DLD1 (cell line): ENCODE measurements around the gene COG8.

ENCODE experiments used
- in situ Hi-C: cut with HindIII; loops from 2 replicates; pipeline ENCODE4 v1.10.0; 2017; ENCODE audit warnings: low sequenced_read_pairs

The COG8 gene

DNA sequence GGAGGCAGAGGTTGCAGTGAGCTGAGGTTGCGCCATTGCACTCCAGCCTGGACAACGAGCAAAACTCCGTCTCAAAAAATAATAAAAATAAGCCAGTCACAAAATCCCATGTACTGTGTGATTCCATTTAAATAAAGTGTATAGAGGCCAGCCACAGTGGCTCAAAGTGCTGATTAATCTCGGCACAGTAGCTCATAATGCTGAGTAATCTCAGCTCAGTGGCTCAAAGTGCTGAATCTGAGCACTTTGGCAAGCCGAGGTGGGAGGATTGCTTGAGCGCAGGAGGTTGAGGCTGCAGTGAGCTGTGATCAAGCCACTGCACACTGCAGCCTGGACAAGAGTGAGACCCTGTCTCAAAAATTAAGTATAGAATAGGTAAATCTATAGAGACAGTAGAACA, 7.3 kb upstream of the COG8 start:
- in situ Hi-C loops = no loop called here

DNA sequence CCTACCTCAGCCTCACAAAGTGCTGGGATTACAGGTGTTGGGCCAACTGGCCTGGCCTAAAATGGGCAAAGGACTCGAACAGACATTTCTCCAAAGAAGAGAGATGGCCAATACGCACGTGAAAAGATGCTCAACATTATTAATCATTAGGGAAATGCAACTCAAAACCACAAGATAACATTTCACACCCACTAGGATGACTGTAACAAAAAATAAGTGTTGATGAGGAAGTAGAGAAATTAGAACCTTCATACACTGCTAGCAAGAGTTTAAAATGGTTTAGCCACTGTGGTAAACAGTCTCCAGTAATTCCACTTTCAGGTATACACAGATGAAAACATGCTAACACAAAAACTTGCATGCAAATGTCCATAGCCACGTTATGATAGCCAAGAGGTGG, 6.6 kb upstream of the COG8 start:
- in situ Hi-C loops = no loop called here

DNA sequence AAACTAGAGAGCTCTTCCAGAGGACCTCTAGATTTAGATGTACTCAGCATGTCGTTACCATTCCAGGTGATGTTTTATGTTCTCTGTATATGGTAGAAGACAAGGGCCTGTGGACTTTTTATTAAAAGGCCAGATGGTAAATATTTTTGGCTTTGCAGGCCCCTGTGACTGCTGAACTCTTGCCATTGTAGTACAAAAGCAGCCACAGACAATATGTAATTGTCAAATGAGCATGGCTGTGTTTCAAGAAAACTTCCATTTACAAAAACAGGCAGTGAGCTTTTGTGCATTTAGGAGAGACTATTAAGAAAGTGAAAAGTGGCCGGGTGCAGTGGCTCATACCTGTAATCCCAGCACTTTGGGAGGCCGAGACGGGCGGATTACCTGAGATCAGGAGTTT, 4.8 kb upstream of the COG8 start:
- in situ Hi-C loops = no loop called here

DNA sequence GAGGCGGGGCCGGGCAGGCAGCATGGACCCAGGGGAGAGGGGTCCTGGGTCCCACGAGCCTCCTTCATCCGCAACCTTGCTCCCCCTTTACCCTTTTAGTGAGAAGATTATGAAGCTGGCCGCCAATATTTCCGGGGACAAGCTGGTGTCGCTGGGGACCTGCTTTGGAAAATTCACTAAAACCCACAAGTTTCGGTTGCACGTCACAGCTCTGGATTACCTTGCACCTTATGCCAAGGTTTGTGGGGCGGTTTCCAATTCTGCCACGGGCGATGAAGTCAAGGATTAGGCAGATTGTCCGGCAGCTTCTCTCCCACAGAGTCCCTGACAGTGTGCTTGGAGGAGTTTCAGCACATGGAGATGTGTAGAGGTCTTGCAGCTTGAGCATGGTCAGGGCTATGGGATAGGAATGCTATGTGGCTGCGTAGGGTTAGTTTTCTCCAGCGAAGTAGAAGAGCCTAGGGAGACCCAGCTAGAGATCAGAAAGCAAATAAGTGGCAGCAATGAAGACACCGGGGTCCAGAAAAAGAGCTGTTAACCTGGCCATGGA, 806 bp upstream of the COG8 start:
- in situ Hi-C loops = no loop called here

DNA sequence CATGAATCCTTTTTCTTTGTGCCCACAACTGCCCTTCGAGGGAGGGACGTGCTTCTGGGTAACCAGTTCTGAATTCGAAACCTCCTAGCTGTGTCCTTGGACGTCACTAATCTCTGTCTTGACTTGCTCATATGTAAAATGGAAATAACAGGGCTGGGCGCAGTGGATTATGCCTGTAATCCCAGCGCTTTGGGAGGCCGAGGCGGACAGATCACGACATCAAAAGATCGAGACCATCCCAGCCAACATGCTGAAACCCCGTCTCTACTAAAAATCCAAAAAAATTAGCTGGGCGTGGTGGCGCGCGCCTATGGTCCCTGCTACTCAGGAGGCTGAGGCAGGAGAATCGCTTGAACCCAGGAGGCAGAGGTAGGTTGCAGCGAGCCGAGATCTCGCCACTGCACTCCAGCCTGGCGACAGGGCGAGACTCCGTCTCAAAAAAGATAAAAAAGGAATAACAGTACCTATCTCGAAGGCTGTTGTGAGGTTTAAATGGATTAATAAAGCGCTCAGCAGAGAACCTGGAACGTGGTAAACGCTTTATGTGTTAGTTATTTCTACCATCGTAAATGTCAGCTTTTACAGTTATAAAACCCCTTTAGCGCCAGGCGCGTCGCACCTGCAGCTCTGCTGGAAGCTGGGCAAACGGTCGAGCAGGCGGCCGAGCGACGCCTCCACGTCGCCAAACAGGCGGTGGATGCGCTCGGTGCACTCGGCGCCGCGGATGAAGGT, 641 bp downstream of the COG8 start:
- in situ Hi-C loops = no loop called here

DNA sequence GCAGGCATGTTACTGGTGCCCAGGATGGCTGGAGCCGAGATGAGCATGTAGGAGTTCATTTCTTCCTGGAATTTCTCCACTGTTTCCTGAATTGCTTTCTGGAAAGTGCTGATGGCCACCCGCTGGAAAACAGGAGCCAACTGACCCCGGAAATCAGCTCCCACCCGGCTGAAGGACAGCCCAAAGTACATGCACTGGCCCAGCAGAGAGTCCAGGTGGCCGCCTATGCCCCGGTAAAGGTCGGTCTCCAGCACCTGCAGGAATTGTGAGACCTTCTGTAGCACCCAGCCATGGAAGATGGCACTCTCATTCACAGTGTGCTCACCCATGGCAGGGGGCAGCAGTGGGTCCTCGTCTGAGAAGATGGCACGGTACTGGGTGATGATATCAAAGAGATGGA, 4.7 kb downstream of the COG8 start:
- in situ Hi-C loops = no loop called here

DNA sequence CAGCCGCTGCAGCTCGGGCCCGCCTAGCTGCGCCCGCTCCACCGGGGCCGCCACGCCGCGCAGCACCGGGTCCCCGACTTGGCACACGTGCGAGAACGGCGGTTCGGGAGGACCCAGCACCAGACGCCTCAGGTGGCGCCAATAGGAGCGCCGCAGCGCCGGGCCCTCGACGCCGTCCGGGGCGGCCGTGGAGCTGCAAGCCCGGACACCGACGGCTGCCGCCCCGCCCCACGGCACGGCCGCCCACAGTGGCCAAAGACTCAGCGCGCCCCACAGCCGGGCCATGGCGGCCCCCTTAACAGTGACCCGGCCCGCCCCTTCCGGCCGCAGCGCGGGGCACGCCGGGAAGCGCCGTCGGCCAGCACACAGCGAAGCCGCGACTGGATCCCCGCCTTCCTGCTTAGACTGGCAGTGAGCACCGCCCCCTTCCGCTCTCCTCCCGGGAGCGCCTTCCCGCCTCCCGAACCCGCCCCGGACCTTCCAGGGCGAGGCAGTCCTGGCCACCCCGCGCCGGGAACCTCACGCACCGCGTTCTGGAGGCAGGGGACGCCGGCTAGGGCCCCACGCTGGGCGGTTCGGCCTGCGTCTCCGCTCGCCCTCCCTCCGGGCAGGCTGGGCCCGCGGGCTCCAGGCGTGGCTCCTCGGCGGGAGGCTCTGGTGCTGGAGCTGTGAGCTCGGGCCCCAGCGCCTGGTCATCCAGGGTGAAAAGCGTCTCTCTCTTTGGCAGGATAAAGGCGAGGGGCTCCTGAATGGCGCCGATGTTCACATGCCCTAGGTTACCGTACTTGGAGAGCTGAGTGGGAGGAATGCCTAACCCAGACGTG, 8.9 kb downstream of the COG8 start, which contains the start of gene PDF:
Gene PDF (minus strand): TSS at position 303 of the 824 bp plus-strand sequence. CDS start 18 bp downstream, at position 285.
- in situ Hi-C loops = no loop called here

DNA sequence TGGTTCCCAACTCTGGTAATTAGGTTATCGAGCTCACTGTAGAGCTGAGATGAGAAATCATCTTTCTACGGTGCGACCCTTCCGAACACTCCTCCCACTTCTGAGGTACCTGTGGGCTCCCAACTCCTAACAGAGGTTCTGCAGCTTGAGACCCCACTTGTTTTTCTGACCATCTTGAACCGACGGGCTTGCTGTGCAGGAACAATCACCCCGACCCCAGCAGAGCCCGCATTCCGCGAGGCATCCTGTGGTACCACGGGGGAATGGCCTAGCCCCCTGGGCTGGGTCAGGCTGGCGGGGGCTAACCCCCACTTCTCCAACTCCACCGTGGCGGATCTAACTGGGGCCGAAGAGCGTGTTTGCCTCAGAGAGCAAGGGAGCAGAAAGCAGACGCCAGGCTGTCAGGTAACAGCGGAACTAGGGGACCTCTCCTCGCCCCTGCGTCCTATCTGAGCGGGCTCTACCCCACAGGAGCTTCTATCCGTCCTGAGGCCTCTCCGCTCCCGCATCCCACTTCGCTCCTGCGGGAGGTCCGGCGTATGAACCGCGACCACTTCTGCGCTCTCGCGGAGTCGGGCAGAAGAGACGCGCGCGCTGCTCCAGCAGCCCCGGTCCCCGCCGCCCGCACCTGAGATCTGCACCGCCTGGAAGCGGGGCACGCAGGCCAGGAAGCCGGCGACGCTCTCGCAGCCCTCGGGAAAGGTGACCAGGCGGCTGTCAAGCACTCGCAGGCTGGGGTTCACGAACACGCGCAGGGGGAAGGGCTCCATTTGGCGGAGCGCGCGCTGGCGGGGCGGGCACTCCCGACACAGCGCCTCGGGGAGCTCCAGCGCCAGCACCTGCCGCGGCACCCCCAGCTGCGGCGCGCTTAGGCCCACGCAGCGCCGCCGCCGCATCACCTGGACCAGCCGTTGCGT, 9.7 kb downstream of the COG8 start:
- in situ Hi-C loops = no loop called here

DNA sequence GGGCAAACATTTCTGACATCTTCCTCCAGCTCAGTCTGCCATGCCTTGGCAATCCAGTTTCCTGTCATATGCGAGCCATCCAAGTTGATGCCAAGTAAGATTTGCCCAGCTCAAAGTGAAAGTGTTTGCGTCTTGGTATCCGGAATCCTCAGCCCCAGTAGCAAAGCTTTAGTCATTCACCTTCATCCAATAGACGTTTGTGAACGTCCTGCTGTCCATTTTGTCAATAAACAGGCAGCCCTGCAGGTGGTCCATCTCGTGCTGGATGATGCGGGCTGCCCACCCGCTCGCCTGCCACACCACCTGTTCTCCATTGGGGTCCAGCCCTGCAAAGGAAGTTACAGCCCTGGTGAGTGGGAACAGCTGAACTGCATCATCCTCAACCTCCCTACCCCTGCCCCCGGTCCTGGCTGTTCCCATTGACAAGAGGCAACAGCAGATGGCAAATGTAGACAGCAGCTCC, 10.5 kb downstream of the COG8 start:
- in situ Hi-C loops = no loop called here

DNA sequence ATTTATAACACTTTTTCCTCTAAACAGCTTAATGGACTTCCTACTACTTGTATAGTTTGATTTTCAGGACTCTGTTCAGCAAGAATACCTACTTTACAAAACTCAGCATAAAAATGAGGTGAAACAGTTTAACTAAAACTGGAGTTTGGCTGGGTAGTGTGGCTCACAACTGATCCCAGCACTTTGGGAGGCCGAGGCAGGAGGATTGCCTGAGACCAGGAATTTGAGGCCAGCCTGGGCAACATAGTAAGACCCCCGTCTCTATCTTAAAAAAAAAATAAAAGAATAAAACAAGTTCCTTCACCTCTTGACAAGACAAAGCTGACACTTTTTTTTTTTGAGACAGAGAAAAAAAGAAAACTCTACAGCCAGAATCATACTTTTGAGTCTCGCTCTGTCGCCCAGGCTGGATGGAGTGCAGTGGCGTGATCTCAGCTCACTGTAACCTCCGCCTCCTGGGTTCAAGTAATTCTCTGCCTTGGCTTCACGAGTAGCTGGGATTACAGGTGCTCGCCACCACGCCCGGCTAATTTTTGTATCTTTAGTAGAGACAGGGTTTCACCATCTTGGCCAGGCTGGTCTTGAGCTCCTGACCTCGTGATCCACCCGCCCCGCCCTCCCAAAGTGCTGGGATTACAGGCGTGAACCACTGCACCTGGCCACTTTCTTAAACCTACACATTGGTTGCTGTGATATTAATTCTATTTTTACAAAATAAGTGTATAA, 11.6 kb downstream of the COG8 start:
- in situ Hi-C loops = no loop called here

DNA sequence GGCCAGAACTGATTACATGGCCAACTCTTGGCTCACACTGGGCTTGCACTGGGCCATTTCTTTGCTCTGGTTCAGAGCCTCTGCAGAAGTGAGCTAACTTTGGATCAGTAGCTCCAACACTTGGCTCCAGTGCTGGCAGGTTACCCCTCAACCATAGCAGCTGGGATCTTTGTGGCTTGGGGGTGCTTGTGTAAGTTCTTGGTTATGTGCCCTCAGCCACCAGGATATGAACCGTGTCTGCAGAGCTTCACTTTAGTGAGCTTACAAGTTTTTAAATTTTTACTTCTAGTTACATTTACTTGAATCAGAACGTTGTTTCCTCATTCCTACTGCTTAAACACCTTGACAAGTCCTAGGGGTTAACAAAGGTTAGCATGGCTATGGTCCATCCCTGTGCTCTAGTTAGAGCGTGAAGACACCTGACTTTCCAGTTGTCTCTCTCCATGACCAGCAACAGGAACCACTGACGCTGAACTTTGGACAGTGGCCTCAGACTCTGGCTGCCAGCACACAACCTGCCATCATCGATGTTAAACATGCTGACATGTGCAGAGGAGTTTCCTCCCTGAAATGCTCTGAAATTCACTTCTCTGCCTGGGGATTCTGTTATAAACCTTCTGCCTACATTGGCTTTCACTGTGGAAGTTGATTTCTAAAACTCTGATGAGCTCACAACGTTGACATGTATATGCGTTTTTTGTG, 13.0 kb downstream of the COG8 start:
- in situ Hi-C loops = no loop called here

DNA sequence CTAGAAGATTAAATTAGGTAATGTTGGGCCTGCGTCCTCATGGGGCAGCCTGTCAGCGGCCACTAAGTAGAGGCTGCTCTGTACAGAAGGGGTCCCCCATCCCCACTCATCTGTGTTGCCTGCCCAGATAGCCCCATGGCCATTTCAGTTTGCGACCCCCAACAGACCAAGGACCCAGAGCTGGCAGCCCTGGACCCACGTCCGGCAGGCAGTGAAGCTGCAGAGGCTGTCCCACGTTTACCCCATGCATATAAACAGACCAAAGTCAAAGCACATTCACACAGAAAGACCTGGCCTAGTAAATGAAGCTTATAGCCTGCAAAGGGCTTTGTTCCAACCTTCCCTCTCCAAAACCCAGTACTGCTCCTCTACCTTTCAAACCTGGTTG, 13.6 kb downstream of the COG8 start:
- in situ Hi-C loops = no loop called here

DNA sequence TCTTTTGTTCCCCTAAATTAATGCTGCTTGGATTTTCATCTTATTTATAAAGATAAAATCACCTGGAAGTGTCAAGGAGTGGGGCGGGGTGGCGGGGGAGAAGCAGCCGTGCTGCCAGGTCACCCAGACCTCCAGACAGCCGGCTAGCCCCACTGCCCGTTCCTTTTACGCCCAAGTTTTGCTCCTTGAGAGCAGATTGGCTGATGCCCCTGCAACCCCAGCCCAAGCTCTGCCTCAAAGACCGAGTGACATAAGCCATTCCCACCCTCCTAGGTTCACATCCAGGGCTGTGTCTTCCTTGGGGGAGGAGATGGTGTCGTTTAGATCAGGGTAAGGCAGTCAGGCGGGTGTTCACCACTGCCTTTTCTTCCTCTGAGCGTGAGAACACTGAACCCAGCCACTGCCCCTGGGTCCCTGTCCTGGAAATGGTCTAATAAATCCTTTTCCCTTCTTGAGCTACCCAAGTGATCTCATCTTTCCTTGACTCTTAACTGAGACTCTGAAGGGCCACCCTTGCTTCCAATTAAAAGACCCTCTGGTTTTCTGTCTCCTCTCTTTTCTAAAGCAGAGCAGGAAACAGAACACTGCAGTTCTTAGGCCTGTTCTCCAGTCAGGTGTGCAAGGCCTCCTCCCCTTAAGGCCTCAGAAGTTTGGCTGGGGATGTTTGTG, 14.6 kb downstream of the COG8 start:
- in situ Hi-C loops = no loop called here

DNA sequence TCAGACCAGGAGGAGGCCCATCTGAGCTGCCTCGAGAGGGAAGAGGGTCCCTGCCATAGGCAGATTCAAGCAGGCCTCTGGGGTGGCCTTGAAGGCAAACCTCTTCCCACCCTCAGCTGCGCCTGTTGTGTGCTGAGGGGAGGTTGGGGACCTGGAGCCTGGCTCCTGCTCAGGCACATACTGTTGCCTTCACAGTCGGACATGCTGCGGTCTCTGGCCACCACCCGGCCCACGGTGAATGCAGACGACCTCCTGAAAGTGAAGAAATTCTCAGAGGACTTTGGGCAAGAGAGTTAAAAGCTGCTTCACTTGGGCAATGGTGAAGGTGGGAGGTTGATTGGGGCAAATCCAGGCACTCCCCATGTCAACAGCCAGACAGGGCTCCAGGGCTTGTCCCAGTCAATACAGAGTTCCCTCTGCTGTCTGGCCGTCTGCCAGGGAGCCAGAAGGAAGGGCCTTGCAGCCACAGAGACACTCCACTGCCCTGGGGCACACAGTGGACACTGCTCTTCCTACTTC, 15.3 kb downstream of the COG8 start:
- in situ Hi-C loops = no loop called here

DNA sequence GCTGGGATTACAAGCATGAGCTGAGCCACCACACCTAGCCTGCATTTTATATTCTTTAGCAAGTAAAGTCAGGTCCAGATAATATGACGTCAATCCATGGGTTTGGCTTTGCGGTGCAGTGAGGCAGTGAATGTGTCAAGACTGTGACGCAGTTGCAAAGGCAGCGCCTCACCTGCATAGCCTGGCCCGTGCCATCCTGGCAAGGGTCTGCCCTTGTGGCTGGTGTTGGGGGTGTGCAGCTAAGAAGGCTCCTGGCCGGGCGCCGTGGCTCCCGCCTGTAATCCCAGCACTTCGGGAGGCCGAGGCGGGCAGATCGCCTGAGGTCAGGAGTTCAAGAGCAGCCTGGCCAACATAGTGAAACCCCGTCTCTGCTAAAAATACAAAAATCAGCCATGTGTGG, 15.9 kb downstream of the COG8 start:
- in situ Hi-C loops = no loop called here

DNA sequence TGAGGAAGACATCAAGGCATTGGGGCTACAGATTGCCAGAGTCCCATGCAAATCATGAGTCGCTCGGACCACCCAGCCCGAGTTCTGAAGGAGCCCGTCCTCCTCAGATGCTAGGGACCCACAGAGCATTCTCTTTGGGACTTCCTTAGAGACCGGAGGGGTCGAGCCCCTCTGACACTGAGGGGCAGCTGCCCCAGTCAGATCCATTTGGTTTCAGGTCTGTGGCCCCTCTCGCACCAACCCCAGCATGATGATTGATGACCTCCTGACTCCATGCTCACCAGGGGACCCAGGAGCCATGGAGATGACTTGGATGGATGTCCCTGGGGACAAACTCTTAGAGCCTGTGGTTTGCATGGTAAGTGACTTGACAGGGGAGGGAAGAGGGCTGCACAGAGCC, 17.0 kb downstream of the COG8 start:
- in situ Hi-C loops = no loop called here

DNA sequence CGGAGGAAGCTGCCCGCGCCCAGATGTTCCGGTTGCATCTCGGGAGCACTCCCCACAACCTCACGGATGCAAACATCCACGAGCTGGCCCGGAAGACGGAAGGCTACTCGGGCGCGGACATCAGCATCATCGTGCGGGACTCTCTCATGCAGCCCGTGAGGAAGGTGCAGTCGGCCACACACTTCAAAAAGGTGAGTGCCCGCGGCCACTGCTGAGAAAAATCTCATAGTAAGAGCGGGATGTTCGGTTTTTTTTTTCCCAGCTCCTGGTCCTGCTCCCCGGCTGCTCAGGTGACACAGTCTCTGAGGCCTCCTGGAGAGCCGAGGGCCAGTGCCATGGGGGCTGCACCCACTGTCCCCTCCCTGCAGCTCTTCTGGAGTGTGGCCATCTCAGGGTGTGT, 18.3 kb downstream of the COG8 start:
- in situ Hi-C loops = no loop called here

DNA sequence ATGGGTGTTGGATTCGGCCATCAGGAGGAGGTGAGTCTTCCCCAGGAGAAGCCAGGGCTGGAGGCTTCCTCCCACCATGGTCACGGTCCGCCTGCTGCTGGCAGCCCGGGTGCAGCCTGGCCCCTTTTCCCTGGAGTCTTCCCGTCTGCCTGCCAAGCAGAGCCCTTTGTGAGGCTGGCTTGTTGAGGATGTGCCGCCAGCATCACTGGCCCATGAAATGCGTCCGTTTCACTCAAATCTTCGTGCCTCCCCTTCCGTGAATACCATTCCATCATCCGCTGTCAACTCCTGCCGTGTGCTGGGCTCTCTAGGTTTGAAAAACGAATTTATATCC, 18.7 kb downstream of the COG8 start:
- in situ Hi-C loops = no loop called here
